ENCODE results near the gene EDEM1.
"Not testable (repeated sequence)": the region's sequence is repeated elsewhere in the genome, so short reads cannot be mapped to it uniquely, and the experiment has no call there.

EDEM1 gene

DNA sequence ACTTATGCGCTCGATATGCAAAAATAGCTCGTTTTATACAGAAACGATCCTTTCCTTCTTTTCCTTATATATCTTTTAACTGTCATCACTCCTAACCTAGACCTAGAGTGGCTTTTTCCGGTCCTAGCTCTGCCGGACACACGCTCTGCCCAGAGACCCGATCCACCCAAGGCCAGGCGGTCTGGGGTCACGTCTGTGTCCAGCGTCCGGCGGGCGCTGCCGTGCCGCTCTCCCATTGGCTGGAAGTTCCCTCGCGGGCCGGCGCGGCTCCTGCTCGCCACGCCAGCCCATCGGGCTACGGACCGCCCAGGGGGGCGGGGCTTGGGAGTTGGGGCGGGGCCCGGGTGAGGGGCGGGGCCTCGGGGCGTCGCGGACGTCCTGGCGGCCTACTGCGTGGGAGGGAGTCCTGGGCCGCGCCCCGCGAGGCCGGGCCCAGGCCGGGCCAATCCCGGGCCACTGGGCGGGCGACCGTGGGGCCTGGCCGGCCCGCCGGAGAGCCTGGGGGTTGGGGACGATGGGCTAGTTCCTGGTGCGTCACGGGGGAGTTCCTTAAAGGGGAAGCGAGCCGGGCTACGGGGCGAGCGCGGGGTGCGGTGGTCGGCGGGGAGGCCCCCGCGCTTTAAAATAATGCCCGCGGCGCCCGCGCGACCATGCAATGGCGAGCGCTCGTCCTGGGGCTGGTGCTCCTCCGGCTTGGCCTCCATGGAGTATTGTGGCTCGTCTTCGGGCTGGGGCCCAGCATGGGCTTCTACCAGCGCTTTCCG is at the start of gene EDEM1:
TSS of gene EDEM1 (plus strand) at position 552 of the 764 bp plus-strand sequence. CDS start at position 651, 99 bp downstream.
- peak; percentile 60 for DNase-seq

DNA sequence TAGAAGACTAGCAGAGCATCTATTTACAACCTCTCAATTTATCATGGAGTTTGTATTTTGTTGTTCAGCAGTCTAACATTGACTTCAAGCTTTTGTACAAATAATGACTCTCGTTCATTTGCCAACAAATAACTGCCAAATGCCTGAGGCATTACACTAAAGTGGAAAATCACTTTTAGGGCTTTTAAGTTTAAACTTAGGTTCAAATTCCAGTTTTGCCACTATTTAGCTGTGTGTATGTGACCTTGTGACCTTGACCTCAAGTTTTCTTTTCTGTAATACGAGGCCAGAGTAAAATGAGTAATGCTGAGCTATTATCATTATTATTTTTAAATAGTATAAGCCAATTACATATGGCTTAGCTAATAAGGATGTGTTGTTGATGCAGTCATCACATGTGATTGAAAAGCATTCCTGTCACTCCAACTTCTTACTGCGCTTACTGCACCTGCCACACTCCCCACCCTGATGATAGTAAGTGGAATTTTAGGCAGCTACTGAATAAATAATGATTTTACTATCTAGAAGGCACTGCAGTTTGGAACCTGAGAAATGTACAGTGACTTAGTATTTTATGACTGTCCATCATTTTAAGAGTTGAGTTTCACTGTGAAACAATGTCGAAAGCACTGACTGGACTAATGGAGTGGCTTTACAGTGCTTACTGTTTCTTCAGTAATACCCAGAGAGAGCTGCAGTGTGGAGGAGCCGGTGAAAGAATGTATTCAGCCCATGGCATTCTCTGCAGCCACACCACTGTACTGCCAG is 49.1 kb upstream of the EDEM1 start:
- no peak for DNase-seq

DNA sequence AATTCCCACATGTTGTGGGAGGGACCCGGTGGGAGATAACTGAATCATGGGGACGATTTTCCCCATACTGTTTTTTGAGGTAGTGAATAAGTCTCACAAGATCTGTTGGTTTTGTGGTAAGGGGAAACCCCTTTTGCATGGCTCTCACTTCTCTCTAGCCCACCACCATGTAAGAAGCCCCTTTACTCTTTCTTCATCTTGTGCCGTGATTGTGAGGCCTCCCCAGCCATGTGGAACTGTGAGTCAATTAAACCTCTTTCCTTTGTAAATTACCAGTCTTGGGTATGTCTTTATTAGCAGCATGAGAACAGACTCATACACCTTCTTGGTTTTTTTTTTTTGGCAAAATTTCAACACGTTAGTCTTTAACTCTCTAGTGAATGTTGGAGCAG is 47.3 kb upstream of the EDEM1 start:
- no peak for DNase-seq

DNA sequence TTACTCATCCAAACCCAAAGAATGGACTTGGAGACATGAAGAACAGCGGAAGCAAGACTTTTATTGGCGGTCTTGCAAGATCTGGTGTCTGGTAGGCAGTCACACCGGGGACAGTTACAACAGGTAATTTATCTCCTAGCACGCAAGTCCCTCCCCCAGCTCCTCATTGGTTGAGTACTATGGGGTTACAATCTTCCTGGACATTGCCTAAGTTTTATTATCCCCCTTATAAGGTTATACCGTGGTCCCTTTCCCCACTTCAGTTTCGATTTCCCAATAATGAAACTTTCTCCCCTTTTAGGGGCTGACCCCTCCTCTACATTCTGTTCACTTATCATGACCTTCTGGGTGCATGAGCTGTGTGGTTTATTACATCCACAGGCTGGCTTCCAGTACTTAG is 46.7 kb upstream of the EDEM1 start:
- no peak for DNase-seq

DNA sequence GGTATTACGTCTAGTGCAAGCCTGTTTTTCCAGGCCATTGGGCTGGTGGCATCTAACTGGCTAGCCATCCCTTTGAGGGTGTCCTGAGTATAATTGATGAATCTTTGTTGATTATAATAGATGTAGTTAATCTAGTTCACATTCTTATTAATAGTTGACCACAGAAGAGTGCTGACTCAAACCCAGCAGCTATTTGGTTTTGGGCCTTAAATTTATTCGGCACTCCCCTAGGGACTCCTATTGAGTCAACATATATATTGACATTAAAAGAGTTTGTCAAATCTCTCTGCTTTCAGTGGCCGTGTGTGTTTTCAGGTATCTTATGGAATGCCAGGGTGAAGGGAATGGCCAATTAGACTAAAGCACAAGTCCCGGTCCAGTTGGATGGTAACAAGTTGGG is 45.7 kb upstream of the EDEM1 start:
- no peak for DNase-seq

DNA sequence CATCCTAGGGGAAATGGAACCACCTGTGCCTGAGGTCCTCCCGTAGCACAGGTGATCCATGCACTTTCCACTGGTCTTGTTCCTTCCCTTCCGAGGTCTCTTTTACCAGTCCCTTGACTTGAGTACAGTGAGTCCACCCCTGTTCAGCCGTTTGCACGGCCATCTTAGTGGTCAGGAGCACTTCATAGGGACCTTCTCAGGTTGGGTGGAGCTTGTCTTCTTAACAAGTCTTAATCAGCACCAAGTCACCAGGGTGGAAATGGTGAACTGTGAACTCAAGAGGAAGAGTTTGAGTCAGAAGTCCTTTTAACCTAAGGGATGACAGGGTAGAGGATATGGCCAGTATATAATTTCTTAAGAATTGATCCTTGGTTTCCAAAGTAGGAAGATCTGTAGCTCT is 44.0 kb upstream of the EDEM1 start:
- no peak for DNase-seq

DNA sequence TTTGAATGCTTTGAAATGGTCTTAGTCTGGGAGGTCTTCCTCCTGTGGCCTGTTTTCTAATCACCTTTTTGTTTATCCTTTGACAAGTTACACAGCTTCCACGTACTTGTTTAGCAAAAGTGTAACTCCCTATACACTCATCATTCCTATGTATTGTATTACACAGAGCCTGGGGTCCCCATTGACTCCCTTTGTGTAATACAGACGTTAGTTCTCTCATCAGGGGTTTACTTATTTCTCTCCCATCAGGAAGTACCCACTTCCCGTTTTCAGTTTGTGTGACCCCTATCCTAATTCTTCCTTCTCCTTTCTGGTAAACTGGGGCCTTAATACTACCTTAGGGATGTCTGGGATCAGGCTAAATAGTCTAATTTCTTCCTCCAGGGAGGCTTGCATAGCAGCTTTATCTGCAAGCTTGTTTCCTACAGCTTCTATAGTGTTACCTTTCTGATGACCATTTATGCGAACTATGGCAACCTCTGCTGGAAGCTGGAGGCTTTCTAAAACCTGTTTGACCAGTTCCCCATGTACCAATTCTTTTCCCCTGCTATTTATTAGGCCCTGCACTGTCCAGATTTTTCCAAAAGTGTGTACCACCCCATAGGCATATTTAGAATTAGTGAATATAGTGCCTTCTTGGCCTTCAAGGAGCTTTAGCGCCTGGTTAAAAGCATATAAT is 43.1 kb upstream of the EDEM1 start:
- DNase-seq: no peak

DNA sequence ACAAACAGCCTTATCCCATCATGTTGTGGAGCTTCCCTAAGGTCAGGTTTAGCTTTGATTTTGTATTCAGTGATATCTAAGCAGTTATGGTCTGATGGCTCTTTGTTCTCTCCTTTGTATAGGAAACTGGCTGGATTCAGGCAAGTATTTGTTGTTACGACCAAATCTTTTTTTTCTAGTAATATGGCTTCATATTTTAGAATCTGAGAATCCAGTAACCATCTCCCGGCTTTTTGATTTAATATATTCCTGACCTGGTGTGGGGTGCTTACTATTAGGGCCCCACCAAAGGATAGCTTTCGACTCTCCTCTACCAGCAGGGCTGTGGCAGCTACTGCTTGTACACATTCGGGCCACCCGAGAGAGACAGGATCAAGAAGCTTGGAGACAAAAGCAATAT is 42.4 kb upstream of the EDEM1 start:
- DNase-seq: no peak

DNA sequence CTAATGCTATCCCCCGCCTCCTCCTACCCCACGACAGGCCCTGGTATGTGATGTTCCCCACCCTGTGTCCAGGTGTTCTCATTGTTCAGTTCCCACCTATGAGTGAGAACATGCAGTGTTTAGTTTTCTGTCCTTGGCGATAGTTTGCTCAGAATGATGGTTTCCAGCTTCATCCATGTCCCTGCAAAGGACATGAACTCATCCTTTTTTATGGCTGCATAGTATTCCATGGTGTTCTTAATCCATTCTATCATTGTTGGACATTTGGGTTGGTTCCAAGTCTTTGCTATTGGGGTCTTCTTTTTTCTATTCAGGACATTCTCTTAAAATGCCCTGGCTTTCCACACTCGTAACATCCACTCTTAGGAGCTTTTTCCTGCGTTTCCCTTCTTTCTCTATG is 40.4 kb upstream of the EDEM1 start:
- not testable (repeated sequence) for DNase-seq

DNA sequence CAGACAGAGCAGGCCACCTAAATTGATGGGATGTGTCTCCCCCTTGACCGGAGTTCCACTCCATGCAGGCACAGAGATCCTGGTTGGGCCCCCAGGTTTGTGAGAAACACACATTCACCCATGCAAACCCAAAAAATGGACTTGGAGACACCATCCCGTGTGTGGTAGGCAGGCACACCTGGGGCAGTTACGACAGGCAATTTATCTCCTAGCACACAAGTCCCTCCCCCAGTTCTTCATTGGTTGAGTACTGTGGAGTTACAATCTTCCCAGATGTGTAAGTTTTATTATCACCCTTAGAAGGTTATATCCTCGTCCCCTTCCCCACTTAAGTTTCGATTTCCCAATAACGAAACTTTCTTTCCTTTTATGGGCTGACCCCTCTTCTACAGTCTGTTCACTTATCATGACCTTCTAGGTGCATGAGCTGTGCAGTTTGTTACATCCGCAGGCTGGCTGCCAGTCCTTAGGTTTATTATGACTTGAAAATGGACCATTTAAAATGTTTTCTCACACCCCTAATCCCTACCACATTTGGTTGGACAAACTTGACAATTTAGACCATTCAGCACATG is 38.1 kb upstream of the EDEM1 start:
- no peak for DNase-seq

DNA sequence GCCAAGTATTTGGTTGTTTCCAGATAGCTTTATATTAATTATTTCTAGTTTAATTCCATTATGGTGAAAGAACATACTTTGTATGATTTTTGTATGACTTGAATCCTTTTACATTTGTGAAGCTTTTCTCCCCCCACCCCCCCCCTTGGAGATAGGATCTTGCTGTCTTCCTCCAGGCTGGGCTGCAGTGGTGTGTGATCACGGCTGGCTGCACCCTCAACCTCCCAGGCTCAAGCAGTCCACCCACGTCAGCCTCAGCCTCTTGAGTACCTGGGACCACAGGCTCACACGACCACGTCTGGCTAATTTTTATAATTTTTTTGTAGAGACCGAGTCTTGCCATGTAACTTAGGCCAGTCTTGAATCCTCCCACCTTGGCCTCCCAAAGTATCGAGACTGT is 35.9 kb upstream of the EDEM1 start:
- DNase-seq: no peak

DNA sequence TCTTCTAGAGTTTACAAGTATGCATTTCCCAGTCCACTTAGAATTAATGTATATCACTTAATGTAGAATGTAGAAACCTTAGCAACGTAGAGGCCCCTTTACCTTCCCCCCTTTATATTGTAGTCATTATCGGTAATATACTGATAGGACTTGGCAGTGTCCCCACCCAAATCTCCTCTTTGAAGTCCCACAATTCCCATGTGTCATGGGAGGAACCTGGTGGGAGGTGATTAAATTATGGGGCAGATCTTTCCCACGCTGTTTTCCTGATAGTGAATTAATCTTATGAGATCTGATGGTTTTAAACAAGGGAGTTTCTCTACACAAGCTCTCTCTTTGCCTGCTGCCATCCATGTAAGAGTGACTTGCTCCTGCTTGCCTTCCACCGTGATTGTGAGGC is 34.4 kb upstream of the EDEM1 start:
- DNase-seq: no peak

DNA sequence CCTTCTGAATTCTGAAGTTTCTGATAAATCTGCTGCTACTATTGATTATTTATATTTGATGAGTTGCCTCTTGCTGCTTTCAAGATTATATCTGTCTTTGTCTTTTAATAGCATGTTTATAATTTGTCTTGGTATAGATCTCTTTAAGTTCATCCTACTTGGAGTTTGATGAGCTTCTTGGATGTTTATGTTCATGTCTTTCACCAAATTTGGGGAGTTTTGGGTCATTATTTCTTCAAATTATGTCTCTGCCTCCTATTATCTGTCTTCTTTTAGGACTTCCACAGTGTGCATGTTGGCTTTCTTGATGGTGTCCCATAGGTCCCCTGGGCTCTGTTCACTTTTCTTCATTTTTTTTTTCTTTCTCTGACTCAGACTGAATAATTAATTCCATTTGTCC is 32.3 kb upstream of the EDEM1 start:
- no peak for DNase-seq

DNA sequence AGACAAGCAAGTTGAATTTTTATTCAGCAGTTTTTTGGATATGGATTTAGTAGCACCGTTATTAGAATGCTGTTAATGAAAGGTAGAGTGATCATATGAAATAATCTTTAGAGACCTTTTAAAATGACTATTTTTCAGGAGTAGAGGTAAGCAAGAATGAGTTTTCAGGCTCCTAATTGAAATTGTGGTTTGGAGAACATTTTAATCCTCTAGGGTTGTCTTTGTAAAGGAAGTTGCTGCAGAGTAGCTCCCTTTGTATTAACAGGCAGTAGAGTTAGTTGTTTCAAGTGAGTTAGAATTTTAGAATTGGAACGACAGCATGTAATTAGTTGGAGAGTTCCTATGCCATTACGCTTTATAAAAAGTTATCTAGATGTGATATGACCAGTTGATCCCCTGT is 27.2 kb upstream of the EDEM1 start:
- no peak for DNase-seq

DNA sequence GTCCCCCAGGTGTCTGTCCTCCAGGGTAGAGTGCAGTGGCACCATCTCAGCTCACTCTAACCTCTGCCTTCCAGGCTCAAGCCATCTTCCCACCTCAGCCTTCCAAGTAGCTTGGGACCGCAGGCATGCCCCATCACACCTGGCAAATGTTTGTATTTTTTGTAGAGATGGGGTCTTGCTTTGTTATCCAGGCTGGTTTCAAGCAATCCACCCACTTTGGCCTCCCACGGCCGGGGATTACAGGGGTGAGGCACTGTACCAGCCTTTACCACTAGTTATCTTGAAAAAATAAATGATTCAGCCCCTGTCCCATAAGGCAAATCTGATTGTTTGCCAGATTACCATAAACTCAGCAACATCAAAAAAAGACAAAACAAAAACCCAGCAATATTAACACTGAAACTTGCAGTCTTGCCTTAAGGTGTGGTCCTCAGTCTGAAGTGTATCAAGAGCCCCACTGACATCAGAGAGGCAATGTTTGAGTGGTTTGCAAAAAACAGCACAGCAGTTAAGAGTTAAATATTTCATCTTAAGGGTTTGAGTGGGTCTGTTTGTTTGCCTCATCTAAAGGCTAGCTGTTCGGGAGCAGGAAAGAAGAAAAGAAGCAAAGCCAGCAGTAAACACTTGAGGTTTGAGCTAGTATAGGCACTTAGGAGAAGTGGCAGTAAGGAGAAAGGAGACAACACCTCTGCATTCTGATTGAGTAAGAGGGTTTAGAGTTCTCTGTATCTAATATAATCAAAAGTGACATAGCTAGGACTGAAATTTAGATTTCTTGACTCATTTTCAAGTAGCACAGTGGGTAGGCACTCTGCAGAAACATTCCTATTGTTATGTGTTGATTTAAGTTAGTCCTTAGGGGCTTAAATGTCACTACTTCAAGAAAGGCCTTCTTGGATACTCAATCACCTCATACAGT is 26.3 kb upstream of the EDEM1 start:
- no peak for DNase-seq

DNA sequence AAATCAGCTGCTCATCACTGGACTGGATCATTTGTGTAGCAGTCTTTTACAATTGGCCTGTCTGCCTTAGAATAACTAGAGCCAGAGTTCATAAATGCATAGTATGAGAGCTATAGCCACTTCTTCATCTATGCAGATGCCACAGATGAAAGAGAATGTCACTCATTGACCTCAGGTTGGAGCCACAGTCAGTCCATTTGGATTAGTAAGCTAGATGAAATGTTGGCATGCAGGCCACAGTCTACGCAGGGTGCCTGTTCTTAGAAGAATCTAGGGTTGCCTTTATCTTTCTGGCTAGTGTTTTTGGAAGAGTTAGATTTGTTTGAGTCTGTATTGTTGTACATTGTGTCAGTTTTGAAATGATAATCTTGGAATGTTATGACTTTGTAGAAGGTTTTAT is 25.4 kb upstream of the EDEM1 start:
- no peak for DNase-seq

DNA sequence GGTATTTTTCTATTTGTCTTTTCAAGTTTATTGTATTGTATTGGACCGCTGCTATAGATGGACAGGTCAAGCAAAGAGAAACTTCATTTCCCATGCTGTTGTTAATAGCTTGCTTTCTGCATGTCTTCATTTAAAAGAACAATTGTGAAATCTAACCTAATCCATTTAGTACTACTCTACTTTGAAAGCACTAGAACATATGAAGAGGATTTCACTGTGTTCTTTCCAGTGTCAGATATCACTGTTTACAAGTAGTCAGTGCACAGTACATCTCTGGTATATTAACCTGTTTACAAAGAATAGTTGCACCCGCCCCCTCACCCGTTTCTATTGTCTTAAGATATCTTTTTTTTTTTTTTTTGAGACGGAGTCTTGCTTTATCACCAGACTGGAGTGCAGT is 21.8 kb upstream of the EDEM1 start:
- no peak for DNase-seq

DNA sequence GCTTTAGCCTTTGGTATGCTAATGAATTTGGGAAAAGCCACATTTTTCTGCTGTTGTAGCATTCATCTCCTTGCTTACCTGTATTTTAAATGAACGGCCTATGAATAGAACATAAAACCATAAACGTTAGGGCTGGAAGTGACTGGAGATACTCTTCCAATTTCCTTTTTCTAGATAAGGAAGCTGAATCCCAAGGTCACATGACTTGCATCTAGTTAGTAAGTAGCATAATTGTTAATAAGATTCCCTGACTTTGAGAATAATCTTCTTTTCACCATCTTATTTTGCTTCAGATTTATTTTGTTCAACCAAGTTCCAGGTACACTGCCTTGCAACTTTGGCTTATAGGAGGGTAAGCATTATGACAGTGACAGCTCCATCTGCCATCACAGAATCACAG is 20.7 kb upstream of the EDEM1 start:
- no peak for DNase-seq

DNA sequence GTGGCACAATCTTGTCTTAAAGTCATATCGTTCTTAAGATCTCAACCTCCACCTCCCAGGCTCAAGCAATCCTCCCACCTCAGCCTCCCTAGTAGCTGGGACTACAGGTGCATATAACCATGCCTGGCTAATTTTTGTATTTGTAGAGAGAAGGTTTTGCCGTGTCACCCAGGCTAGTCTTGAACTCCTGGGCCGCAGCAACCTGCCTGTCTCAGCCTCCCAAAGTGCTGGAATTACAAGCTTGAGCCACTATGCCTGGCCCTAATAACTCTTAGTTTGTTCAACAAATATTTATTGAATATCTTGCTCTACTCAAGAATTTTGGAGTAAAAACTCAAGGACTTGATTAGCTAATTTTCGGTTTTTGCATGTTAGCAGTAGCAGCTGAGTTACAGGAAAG is 19.4 kb upstream of the EDEM1 start:
- no peak for DNase-seq

DNA sequence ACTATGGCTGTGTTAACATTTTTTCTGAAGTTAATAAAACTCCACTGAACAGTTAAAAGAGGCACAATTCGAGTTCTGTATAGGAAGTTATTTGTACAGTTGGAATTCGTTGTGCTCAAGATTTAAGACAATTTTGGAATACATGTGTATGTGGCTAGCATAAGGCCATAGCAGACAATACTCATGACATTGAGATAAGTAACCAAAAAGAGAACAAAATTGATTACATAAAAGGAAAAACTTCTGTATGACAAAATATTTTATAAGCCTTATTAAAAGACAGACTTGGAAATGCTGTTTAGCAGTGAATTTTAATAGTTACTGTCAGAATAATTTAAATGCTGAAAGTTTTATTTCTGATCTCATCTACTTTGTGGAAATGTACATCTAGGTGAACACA is 17.7 kb upstream of the EDEM1 start:
- no peak for DNase-seq

DNA sequence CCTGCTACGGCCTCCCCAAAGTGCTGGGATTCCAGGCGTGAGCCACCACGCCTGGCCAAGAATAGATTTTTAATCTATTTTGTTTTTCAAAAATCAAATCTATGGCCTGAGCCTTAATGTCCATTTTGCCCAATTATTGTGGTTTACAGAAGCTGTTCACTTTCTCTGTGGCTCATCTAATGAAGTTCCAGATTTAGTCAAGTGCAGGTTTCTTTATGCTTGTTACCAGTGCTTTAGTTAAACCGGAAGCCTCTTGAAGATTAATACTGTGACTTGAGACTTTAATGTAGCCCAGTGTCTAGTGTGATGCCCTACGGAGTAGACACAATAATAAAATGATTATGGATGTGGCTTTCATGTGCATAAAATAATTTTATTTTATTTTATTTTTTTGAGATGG is 16.5 kb upstream of the EDEM1 start:
- DNase-seq: no peak

DNA sequence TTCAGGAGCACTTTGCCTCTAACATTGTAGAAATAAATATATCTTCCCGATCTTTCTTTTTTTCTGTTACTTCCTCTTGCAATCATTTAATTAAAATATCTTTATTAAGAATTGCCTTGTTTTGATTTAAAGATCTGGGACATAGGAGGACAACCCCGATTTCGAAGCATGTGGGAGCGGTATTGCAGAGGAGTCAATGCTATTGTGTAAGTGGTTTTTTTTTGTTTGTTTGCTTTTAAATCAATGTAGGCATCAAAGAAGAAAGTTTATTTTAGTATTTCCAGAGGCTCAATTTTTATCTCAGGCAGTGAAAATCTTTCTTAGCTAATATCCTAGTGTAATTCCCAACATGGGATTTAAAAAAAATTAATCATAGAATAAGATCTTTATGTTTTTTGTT is 15.5 kb upstream of the EDEM1 start:
- DNase-seq: no peak

DNA sequence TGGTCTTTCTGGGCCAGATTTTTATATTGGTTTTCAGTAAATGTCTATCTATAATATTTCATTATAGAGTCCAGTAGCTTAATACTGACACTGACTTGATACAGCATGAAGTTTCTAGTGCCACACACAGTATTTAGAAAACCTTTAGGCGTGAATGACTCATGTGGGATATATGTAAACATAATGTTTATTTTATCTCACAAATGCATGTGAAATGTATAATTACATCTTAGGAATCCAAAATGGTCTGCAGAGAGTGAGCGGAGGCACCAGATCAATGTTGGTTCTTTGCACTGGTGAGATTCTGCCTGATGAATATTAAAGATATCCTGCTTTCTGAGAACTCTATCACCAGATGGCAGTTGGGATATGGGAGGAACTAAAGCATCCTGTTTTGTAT is 8.5 kb upstream of the EDEM1 start:
- DNase-seq: not testable (repeated sequence)
